ENCODE data around the gene LNX1. TPM values are rescaled to one million over a fixed set of nuclear protein-coding genes. Genes with fewer than 3 reads are reported as not detected.

Gene LNX1
- total RNA-seq, 1 experiment from 2014 or later: 9.3 TPM

DNA sequence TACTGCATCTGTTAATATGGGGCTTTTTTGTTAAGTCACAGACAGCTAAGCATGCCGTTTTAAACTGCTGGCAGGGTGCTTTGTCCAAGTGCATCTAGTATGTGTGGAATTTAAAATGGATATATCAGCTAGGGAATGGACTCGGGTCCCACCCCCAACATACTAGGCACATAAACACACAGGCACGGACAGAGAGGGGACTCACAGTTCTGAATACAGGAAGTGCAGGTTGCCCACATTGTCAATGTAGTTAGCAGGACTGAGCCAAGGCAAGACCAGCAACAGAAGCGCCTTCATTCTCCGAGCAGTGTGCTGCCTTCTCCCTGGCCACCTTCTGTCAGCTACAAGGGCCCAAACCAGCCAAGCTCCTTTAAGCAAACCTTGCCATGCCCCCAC is 33.6 kb downstream of the LNX1 start:
- DNase-seq: no peak

DNA sequence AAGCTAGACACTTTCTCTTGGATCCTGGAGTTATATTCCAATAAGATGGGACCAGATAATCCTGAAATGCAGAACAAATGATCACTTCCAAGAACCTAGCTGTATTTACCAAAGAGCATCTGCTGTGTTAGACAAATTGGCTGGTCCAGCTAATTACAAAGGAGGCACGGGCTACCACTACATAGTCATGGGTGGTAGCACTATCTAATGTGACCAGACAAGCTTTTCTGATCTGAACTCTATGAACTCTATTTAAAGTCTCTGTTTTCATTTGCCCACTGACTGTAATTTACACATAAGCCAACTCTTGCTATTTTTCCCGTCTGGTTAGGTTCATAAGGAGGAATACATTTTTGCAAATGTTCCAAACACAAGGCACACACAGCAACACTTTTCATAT is 34.6 kb downstream of the LNX1 start:
- Histone ChIP-seq H3K9me3 (no peaks in the 10 kb centered on the region), H3K36me3 (ENCODE audit: control insufficient read depth, insufficient read depth, low read length) (no peaks in the 10 kb centered on the region), H3K4me3 (ENCODE audit: low read depth, low read length) (no peak overlapping the region), H3K27me3 (replicated peaks; ENCODE audit: control insufficient read depth, insufficient read depth, low read length) (no peaks in the 10 kb centered on the region), H3K4me1 (no peaks in the 10 kb centered on the region)
- POLR2A ChIA-PET: no interaction called here
- no peak overlapping the region for H3K27ac Mint-ChIP-seq (ENCODE audit: unreplicated experiment)
- H3K4me1 Mint-ChIP-seq (ENCODE audit: low read depth, unreplicated experiment): no peaks in the 10 kb centered on the region
- H3K4me3 Mint-ChIP-seq (ENCODE audit: unreplicated experiment): no peak overlapping the region
- no peak for DNase-seq
- intact Hi-C loops (cut with micrococcal nuclease; ENCODE audit: unreplicated experiment): no loop called here
- no TSS peak for BruUV-seq (replicated peaks)
- no peaks in the 10 kb centered on the region for H3K9me3 Mint-ChIP-seq (ENCODE audit: unreplicated experiment)
- TF ChIP-seq, protein P1, sequence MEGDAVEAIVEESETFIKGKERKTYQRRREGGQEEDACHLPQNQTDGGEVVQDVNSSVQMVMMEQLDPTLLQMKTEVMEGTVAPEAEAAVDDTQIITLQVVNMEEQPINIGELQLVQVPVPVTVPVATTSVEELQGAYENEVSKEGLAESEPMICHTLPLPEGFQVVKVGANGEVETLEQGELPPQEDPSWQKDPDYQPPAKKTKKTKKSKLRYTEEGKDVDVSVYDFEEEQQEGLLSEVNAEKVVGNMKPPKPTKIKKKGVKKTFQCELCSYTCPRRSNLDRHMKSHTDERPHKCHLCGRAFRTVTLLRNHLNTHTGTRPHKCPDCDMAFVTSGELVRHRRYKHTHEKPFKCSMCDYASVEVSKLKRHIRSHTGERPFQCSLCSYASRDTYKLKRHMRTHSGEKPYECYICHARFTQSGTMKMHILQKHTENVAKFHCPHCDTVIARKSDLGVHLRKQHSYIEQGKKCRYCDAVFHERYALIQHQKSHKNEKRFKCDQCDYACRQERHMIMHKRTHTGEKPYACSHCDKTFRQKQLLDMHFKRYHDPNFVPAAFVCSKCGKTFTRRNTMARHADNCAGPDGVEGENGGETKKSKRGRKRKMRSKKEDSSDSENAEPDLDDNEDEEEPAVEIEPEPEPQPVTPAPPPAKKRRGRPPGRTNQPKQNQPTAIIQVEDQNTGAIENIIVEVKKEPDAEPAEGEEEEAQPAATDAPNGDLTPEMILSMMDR (IDR thresholded peaks at IDR 0.05; ENCODE audit: insufficient read depth in 1 of 2, low read depth in 1 of 2, low read length in 1 of 2, severe bottlenecking in 1 of 2, unreplicated experiment in 1 of 2): no peak
- CTCF ChIA-PET: no interaction called here
- no peaks in the 10 kb centered on the region for H3K27me3 Mint-ChIP-seq (ENCODE audit: insufficient read depth, unreplicated experiment)
- peaks cover 7% of the 10 kb centered on the region for H3K36me3 Mint-ChIP-seq (ENCODE audit: insufficient read depth, unreplicated experiment)

More for the DNA sequence above, 33.6 kb downstream of the LNX1 start:
- POLR2A ChIA-PET: no interaction called here
- H3K4me3 ChIP-seq (ENCODE audit: low read depth, low read length): no peak overlapping the region
- TF ChIP-seq, protein P1 (IDR thresholded peaks at IDR 0.05; ENCODE audit: insufficient read depth in 1 of 2, low read depth in 1 of 2, low read length in 1 of 2, severe bottlenecking in 1 of 2, unreplicated experiment in 1 of 2): no peak
- Mint-ChIP-seq H3K36me3 (ENCODE audit: insufficient read depth, unreplicated experiment) (peaks cover 7% of the 10 kb centered on the region), H3K27me3 (ENCODE audit: insufficient read depth, unreplicated experiment) (no peaks in the 10 kb centered on the region), H3K9me3 (ENCODE audit: unreplicated experiment) (no peaks in the 10 kb centered on the region), H3K4me1 (ENCODE audit: low read depth, unreplicated experiment) (no peaks in the 10 kb centered on the region), H3K4me3 (ENCODE audit: unreplicated experiment) (no peak overlapping the region), H3K27ac (ENCODE audit: unreplicated experiment) (no peak overlapping the region)
- H3K9me3 ChIP-seq: no peaks in the 10 kb centered on the region
- H3K36me3 ChIP-seq (ENCODE audit: control insufficient read depth, insufficient read depth, low read length): no peaks in the 10 kb centered on the region
- no peaks in the 10 kb centered on the region for H3K27me3 ChIP-seq (replicated peaks; ENCODE audit: control insufficient read depth, insufficient read depth, low read length)
- intact Hi-C loops (cut with micrococcal nuclease; ENCODE audit: unreplicated experiment): no loop called here
- no peaks in the 10 kb centered on the region for H3K4me1 ChIP-seq
- no TSS peak for BruUV-seq (replicated peaks)
- CTCF ChIA-PET: no interaction called here

DNA sequence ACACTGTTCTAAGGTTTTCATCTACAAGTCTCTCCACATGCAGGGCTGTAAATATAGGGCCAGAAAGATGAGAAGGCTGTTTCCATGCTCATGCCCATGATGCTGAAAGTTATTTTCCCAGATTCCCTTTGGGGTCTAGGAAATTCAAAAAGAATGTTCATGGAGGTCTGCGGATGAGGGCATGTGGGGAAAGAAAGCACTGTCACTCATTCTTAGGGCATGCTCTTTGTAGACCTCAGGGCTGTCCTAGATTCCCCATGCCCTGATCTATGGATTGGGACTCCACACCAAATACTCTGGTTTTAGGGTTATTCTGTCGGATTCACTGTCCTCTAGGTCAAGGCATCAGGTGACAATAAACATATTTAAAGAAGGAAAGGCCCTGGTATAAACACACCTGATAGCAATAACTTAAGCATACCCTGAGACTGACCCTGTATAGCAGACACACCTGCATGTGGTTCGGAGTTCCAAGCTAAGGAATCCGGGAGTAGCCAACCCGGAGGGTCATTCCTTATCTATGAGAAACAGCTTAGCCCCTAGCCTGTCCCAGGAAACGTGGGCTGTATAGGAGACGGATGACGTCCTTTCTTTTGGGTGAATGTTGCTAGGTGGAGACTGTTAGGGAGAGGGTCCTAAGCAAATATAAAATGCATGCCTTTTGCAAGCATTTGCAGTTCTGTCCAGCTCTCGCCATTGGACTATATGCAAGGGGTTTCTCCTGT is 37.6 kb downstream of the LNX1 start:
- TF ChIP-seq, protein P1 (IDR thresholded peaks at IDR 0.05; ENCODE audit: insufficient read depth in 1 of 2, low read depth in 1 of 2, low read length in 1 of 2, severe bottlenecking in 1 of 2, unreplicated experiment in 1 of 2): no peak
- intact Hi-C loops (cut with micrococcal nuclease; ENCODE audit: unreplicated experiment): no loop called here
- H3K27me3 Mint-ChIP-seq (ENCODE audit: insufficient read depth, unreplicated experiment): no peaks in the 10 kb centered on the region

More for the DNA sequence above, 37.6 kb downstream of the LNX1 start:
- H3K4me1 Mint-ChIP-seq (ENCODE audit: low read depth, unreplicated experiment): no peaks in the 10 kb centered on the region
- POLR2A ChIA-PET: no interaction called here
- no peak overlapping the region for H3K4me3 ChIP-seq (ENCODE audit: low read depth, low read length)
- no peaks in the 10 kb centered on the region for H3K27me3 ChIP-seq (replicated peaks; ENCODE audit: control insufficient read depth, insufficient read depth, low read length)
- H3K9me3 ChIP-seq: no peaks in the 10 kb centered on the region
- no peaks in the 10 kb centered on the region for H3K36me3 ChIP-seq (ENCODE audit: control insufficient read depth, insufficient read depth, low read length)
- no peak for DNase-seq
- CTCF ChIA-PET: no interaction called here
- H3K4me1 ChIP-seq: no peaks in the 10 kb centered on the region
- BruUV-seq (replicated peaks): no TSS peak
- H3K36me3 Mint-ChIP-seq (ENCODE audit: insufficient read depth, unreplicated experiment): peaks cover 1% of the 10 kb centered on the region
- no peak overlapping the region for H3K27ac Mint-ChIP-seq (ENCODE audit: unreplicated experiment)
- H3K4me3 Mint-ChIP-seq (ENCODE audit: unreplicated experiment): no peak overlapping the region
- no peaks in the 10 kb centered on the region for H3K9me3 Mint-ChIP-seq (ENCODE audit: unreplicated experiment)
